ENCODE data around the gene ICAM1.
A peak's percentile ranks its signal among the peaks of the same experiment; 100 is the strongest.

Gene ICAM1

DNA sequence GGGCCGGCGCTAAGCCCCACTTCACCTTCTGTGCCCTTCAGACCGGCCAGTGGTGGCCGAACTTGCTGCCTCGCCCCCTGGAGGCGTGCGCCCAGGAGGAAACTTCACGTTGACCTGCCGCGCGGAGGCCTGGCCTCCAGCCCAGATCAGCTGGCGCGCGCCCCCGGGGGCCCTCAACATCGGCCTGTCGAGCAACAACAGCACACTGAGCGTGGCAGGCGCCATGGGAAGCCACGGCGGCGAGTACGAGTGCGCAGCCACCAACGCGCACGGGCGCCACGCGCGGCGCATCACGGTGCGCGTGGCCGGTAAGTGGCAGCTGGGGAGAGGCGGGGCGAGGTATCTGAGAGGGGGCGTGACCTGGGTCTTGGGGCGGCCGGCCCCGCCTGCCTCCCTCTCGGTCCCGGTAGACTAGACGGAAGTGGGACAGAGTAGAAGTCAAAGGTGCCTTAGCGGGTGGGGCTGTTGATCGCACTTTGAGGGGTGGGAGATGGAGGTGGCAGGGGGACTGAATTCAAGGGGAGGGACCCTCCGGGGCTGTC lies 24.5 kb downstream of the ICAM1 start:
- no peak for DNase-seq

DNA sequence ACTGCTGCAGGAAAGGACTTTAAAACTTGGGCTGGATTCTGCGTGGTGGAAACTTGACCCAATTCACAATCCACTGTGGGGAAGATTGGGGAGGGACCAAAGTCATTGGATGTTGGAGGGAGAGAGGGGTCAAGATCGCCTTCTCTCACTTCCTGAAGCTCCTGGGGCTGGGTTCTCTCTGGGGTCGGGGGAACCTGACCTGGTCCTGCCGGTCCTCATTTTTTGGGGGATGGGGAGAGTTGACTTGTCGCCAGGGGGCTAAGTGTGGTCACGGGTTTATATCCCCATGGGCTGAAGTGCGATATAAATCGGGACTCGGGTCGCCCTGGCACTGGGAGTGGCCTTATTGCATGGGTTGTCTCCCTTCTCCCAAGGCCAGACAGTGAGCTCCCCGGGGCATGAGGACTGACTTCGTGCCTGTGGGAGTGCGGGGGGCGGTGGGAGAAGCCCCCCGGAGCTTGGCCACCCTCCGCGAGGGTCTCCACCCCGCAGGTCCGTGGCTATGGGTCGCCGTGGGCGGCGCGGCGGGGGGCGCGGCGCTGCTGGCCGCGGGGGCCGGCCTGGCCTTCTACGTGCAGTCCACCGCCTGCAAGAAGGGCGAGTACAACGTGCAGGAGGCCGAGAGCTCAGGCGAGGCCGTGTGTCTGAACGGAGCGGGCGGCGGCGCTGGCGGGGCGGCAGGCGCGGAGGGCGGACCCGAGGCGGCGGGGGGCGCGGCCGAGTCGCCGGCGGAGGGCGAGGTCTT lies 25.1 kb downstream of the ICAM1 start:
- no peak for DNase-seq

DNA sequence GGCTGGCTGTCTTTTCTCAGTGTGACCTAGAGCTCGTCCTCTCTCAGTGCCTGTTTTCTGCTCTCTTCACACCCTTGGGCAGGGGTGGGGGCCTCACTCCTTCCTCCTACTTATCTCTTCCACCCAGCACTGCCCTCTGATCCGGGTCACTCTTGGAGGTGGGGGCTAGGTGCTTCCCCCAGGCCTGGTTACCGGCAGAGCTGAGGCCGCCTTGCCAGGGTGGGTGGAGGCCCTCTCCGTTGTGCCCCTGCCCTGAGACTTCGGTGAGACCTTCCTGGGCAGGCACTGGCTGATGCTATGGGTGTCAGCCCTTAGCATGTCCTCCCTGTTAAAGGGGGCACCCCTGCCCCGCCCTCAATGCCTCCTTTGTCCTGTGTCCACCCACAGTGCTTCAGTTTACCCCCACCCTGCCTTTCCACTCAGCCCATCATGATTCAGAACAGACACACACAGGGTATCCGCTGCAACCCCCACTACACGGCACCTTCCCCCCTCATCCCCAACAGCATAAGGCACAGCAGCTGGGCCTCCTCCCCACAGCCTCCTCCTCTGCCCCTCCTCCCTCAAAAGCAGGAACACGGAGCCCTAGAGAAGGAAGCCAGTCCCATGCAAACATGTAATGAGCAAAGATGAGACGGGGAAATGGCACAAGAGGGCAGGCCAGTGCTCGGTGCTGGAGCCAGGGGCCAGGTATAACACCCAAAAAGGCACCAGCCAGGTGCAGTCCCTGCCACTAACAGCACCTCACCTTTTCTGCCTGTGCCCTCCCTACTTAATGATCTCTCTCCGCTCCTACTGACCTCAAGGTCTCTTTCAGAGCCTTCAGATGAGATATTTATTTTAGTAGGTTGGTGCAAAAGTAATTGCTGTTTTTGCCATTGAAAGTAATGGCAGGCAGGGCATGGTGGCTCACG lies 28.9 kb downstream of the ICAM1 start:
- DNase-seq, result peak; percentile 75

DNA sequence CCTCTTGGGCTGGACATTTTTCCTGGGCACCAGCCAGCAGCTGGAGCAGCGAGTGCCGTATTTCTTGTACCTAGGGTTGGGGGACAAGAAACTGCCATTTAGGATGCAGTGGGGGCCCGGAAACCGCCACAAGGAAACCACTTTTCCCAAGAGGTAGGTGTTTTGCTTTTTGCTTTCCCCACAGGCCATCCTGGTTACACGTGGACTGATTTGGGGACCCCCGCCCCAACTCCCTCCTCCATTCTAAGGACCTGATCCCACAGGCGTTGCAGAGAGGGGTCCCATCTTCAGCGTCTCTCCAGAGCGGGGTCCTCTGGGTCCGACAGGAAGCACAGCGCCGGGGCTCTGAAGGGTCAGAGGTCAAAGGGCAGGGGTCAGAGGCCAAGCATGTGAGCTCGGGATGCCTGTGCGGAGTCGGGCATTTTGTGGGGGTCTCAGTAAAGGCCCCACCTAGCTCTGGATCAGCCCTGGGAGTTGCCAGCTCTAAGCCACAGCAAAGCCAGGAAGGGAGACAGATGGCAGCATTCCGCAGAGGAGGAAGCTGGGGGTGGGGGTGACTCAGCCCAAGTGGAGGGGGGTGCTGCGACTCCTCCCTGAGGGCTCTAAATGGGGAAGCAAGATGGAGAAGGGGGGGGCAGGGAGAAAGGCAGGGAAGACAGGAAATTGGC lies 34.4 kb downstream of the ICAM1 start:
- DNase-seq, result peak; percentile 33

DNA sequence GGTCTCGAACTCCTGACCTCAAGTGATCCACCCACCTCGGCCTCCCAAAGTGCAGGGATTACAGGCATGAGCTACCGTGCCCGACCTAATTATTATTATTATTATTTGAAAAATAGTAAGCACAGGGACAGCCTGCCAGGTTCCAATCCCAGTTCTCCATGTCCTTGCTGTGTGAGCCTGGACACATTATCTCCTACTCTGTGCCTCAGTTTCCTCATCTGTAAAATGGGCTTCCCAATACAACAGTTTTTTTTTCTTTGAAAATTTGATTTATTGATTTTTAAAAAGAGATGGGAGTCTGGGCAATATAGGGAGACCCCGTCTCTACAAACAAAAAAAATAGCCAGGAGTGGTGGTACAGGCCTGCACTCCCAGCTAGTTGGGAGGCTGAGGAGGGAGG lies 35.4 kb downstream of the ICAM1 start:
- DNase-seq, result no peak

DNA sequence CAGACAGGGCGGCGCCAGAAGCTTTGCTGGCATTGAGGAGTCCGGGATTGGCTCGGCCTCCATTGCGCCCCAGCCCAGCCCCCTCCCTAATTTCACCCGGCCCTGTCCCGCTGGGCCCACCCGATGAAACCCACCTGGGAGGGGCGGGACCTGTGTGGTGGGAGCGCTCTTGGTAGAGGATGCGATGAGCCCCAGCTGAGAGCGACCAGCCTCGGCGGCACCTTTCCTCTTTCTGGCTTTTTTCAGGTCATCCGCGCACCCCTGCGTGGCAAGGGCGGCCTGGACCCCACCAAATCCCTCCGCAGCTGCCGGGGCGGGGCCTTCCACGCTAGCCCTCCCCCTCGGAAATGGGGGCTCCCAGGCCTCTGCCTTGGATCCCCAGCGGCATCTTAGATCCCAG lies 38.5 kb downstream of the ICAM1 start, which contains the start of gene ZGLP1:
ZGLP1 (minus strand) TSS at position 393 of the 400 bp plus-strand sequence.
- no peak for DNase-seq

DNA sequence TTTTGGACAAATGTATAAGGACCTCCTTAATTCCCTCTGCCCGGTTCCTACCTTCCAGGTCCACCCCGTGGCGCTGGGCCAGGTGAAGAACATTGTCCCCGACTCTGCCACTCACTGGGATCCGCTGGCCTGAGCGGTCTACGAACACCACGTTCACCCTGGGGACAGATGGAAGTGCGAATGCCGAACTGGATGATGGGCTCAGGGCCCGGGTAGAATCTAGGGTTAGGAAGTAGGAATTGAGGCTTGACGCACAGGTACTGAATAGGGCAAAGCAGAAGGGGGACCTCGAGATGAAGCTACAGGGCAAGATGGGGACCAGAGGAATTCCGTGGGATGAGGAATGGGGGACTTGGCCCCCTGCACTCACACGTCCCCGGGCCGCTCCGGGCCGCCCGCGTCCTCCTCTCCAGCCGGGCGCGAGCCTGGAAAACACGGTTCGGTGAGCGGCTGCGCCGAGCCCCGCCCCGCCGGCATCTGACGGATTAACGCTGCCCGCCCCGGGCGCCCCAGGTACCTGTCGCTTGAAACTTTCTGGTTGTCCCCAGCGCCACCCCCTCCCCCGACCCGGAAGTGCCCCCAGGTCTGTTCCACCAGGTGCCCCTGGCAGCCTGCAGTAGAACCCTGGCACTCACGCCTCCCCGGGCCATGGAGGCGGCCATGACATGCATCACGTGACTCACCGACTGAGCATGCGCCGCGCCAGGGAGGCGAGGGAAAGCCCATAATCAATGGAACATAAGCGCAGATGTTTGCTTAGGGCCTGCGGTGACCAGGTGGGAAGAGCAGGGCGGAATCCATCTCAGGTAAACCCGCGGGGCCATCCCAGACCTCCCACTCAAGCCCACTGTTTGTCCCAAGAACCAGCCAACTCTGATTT lies 44.7 kb downstream of the ICAM1 start, which contains the start of gene FDX2:
FDX2 (minus strand) TSS at position 681 of the 880 bp plus-strand sequence; CDS start at position 662, 19 bp downstream.
- peak; percentile 91 for DNase-seq

DNA sequence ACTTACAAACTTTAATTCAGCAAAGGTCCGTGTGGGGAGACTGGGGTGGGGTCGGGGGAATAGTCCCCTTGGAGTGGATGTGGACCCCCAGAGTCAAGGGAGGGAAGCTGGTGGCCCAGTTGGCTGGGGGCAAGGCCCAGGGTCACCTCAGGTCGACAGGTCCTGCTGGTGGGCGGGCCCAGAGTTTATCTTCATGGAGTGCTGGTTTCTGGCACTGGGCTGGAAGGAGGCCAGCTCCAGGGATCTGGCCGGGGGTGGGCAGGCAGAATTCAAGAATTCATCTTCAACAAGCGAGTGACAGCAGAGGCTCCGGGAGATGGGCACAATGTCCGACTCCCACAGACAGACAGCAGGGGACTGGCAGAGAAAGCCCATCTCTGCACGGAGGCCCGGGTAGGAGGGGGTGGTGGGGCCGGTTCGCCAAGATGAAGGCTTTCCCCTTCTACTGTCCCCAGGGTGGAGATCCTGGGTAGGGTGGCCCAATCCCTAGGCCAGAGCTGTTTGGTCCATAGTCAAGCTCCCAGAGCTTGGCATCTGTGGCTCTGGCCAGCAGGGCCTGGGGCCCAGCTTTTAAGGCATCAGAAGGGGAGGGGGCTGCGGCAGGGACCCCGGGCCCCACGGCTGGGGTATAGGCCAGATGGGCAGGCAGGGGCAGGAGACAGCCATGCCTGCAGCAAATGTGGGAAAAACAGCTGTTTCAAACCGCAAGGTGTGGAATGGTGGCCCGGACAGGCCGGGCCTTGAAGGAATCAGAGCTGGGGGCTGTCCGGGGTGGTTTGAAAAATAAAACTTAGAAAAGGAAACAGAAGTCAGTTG lies 45.5 kb downstream of the ICAM1 start:
- no peak for DNase-seq

DNA sequence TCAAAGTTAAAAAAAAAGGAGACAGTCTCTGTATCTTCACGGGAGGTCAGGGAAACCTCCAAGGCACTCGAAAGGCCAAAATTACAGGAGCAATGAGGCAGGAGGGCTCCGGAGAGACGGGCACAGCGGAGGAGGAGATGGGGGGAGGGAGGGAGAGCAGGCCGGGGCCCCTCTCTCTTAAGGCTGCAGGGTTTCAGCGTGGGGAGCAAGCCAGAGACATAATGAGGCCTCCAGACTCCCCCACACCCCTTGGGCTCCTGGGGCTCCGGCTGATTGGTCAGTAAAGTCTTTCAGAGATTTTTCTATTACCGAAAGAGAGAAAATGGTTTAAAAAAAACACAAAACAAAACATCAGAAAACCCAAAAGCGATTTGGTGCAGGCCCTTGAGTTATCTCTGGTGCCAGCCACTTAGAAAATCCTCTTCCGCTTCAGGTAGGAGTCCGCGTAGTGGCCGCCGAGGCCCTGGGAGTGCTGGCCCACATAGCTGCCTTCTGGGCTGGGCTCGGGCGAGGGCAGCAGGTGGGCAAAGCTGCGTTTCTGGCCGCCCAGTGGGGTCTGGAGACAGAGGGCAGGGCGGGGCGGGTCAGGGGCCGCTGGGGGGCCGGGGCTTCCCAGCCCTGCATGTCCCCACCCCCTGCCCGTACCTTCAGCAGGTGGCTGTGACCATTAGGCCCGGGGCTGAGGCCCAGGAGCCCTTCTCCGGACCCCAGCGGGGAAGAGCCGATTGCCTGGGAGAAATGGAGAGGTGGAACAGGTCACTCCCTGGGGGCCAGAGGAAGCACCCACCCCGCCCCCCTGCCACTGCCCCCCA lies 46.3 kb downstream of the ICAM1 start:
- no peak for DNase-seq

DNA sequence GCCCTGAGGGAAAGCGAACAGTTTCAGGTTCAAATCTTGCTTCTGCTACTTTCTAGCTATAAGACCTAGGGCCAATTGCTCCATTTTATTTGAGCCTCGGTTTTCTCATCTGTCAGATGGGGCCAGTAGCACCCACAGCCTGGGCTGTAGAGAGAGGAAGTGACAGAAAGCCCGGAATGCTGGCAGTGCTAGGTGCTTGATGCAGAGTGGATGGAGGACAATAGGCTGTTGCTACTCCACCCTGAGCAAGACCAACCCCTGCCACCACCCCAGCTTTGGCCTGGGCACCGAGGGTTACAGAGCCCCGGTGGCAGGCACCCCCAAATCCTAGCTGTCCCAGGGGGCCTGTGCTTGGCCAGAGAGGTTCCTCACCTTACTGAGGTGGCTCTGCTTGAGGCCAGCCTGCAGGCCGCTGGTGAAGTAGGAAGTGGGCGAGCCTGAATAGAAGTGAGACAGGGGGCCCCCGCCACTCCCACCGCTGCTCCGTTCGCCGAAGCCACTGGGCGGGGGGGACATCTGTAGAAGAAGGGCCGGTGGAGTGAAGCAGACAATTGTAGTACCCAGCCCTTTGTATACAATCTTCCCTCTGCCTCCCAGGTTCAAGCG lies 47.0 kb downstream of the ICAM1 start:
- no peak for DNase-seq

DNA sequence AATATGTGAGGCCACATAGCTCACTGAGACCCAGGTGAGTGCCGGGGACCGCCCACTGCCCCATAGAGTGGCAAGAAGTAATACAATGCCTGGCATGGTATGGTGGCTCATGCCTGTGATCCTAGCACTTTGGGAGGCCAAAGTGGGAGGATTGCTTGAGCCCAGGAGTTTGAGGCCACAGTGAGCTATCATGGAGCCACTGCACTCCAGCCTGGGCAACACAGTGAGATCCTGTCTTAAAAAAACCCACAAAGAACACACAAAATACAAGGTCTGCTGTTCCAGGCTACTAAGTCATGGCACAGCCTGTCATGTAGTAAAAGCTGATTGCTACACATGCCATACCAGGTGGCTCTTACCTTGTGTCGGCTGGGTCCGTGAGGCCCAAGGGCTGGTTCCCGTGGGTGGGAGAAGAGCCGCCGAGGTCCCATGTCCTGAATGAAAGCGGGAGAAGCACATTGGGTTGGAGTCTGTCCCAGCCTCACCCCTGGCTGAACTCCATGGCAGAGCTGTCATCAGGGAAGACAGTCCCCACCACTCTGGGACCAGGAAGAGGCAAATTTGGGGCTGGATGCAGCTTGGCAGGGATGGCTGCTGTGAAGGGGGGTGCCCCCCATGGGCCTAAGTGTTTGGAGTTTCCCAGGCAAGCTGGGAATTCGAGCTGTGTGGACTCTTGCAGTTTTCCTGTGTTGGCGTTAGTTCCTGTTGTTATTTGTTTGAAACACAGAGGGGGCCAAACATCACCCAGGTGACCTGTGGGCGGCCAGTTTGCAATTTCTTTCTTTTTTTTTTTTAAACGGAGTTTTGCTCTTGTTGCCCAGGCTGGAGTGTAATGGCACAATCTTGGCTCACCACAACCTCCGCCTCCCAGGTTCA lies 48.1 kb downstream of the ICAM1 start:
- DNase-seq, result no peak

DNA sequence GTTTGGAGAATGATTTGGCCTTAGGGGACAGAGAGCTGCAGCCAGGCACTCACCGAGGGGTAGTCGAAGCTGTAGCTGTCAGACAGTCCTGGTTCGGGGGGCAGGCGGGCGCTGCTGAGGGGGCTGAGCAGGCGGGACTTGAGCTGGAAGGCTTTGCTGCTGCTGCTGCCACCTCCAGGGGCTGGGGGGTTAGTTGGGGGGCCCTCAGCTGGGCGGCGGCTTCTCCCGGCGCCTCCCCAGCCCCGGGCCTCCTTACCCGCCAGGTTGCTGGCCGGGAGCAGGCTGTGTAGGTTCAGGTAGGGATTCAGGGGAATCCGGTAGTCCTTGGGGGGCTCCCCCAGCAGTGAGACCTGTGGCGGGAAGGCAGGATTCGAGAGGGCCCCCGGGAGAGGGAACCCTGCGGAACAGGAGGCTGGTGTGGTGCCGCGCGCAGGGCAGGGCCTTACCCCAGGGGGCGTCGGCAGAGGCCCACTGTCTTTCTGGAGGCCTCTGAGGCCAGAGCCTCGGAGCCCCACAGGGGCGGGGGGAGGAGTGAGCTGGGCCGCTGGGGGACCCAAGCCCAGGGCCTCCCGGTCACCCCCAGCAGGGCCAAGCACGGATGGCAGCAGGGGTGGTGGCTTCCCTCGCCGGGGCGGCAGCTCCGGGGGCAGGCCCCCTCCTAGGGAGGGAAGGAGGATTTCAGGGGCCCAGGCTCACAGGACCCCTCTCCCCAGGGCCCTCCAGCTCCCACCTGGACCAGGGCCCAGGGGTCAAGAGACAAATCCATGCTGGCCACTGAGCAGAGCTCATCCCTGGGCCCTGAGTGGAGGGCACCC lies 49.9 kb downstream of the ICAM1 start:
- DNase-seq, result no peak

DNA sequence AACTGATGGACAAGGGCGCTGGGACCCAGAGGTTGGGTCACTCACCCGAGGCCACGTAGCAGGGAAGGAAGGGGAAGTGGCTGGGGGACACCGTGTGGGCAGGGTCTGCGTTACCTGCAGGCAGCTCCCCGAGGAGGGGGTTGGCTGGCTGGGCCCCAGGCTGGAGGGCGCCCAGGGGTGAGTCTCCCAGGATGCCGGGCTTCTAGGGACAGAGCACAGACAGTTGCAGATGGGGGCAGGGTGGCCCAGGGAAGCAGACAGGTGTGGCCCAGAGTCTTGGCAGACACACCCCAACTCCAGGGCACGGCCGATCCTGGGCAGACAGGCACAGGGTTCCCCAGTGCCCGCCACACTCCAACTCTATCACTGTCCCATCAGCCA lies 50.5 kb downstream of the ICAM1 start:
- DNase-seq, result no peak

DNA sequence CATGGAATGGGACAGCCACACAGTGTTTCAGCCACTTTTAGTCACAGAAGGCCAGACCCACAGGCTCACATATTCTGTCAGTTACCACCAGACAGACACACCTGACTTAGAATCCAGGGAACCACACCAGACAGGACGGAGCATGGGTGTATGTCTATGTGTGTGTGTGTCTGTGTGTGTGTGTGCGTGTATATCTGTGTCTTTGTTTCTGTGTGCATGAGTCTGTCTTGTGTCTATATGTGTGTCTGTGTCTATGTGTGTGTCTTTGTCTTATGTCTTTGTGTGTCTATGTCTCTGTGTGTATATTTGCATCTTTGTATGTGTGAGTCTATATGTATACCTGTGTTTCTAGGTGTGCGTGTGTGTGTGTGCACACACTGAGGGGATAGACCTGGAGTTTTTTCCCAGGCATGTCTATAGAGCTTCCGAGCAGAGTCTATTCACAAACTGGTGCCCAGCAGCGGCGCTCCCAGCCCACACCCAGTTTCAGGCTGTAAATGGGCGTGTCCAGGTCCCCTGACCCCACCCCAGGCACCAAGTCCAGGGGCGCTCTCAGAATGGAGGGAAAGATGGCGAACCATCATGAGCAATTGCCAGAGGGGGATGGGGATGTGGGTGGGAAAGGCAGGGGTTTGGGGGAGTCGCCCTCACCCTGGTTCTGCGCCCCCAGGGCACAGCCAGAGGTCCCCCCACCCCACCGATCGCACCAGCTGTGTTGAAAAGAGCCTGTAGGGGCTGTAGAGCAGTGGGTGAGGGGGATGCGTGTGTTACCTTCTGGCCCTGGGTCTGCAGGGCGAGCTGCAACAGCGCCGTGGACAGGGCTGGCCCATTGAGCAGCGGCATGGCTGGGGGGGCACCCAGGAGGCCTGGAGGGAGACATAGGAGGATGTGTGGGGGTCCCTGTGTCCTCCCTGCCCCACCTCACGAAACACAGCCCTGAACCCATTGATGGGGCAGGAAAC lies 51.2 kb downstream of the ICAM1 start:
- DNase-seq, result no peak

DNA sequence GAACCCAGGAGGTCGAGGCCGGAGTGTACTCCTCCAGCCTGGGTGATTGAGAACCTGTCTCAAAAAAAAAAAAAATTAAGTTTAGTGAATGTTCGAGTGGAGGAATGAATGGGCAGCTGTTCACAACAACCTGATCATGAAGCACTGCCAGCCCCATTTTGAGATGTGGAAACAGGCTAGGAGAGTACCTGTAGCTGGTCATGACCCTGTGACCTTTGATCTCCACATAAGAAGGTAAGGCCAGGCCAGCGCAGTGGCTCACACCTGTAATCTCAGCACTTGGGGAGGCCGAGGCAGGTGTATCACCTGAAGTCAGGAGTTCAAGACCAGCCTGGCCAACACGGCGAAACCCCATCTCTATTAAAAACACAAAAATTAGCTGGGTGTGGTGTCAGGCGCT lies 54.8 kb downstream of the ICAM1 start:
- no peak for DNase-seq

DNA sequence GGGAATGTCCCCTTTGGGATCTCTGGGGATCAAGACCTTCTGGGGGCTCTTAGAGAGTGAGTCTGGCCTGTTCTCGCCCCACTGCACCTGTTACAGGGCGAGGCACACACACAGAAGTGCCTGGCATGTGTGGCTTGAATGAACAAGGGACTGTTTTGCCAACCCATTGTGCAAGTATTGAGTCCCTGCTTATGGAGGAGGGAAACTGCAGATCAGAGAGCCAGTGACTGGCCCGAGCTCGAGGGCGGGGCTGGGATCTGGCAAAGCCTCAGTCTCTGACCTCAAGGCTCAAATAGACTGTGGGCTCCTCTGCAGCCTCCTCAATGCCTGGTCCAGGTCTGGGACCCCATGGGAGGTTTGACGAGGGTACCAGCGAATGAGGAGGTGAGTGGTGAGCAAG lies 56.9 kb downstream of the ICAM1 start:
- DNase-seq, result no peak

All from NCI-H2171 treated with DMSO at 0.1 percent for 48 hours (cell line).